Type B pancreatic cell (in vitro differentiated cells): ENCODE data around the gene TJP2. TPM values are rescaled to one million over a fixed set of nuclear protein-coding genes. Genes with fewer than 3 reads are reported as not detected.
"Not testable (repeated sequence)": the region's sequence is repeated elsewhere in the genome, so short reads cannot be mapped to it uniquely, and the experiment has no call there.

ENCODE experiments used
- DNase-seq: peaks from one replicate; pipeline ENCODE4 v3.0.0; 2021; ENCODE audit warnings: mixed read lengths; ENCODE audit not compliant: unreplicated experiment; ENCODE audit errors: extremely low spot score
- H3K27ac Mint-ChIP-seq: 2 replicates; pipeline ENCODE4 v1.8.0; 2021; ENCODE audit warnings: mild to moderate bottlenecking, mixed read lengths
- H3K27me3 Mint-ChIP-seq: 2 replicates; pipeline ENCODE4 v1.8.0; 2021; ENCODE audit warnings: mixed read lengths
- H3K36me3 Mint-ChIP-seq: 2 replicates; pipeline ENCODE4 v1.8.0; 2021; ENCODE audit warnings: mixed read lengths
- H3K4me1 Mint-ChIP-seq: one replicate; pipeline ENCODE4 v1.8.0; 2021; ENCODE audit warnings: mixed read lengths; ENCODE audit not compliant: unreplicated experiment
- H3K4me3 Mint-ChIP-seq: 2 replicates; pipeline ENCODE4 v1.8.0; 2021; ENCODE audit warnings: mild to moderate bottlenecking, mixed read lengths
- H3K9me3 Mint-ChIP-seq: 2 replicates; pipeline ENCODE4 v1.8.0; 2021; ENCODE audit warnings: mixed read lengths
- CTCF ChIP-seq: fragments of 200-600 bp; sonication (generic); conservative IDR thresholded peaks from 2 replicates; pipeline ENCODE4 v1.5.0; 2021; ENCODE audit warnings: antibody characterized with exemption, mild to moderate bottlenecking
- total RNA-seq: library from RNA; stranded (reverse); gene quantifications from 2 replicates; pipeline ENCODE4 v1.2.1, GENCODE V29; 2021; ENCODE audit warnings: low replicate concordance

Gene TJP2
- total RNA-seq, 1 donor from 2014 or later: 85.2 TPM

- TF ChIP-seq CTCF: no peak
- no peak for DNase-seq
- no peak overlapping the region for H3K4me3 Mint-ChIP-seq
- H3K9me3 Mint-ChIP-seq: no peaks in the 10 kb centered on the region
- H3K4me1 Mint-ChIP-seq: peaks cover 11% of the 10 kb centered on the region
- H3K36me3 Mint-ChIP-seq: no peaks in the 10 kb centered on the region
- H3K27ac Mint-ChIP-seq: no peak overlapping the region
- H3K27me3 Mint-ChIP-seq: peaks cover 5% of the 10 kb centered on the region
Measured at GRCh38 chr9:69299826-69300225, 125.7 kb downstream of the TJP2 start.

- Mint-ChIP-seq H3K9me3 (no peaks in the 10 kb centered on the region), H3K4me1 (peaks cover 4% of the 10 kb centered on the region), H3K4me3 (no peak overlapping the region), H3K27me3 (peaks cover 3% of the 10 kb centered on the region), H3K36me3 (no peaks in the 10 kb centered on the region), H3K27ac (no peak overlapping the region)
- TF ChIP-seq CTCF: no peak
- no peak for DNase-seq
Measured at GRCh38 chr9:69303331-69303730, 129.3 kb downstream of the TJP2 start.

- not testable (repeated sequence) for H3K4me1 Mint-ChIP-seq, DNase-seq, H3K9me3 Mint-ChIP-seq, H3K27ac Mint-ChIP-seq, H3K4me3 Mint-ChIP-seq, H3K27me3 Mint-ChIP-seq, H3K36me3 Mint-ChIP-seq
Measured at GRCh38 chr9:69306895-69307445, 132.9 kb downstream of the TJP2 start.

- Mint-ChIP-seq H3K4me1 (peaks cover 4% of the 10 kb centered on the region), H3K36me3 (peaks cover 4% of the 10 kb centered on the region), H3K27me3 (peaks cover 3% of the 10 kb centered on the region), H3K9me3 (peaks cover 5% of the 10 kb centered on the region), H3K4me3 (no peak overlapping the region), H3K27ac (no peak overlapping the region)
- no peak for DNase-seq
- TF ChIP-seq CTCF: no peak
Measured at GRCh38 chr9:69307446-69308205, 133.5 kb downstream of the TJP2 start.

DNA sequence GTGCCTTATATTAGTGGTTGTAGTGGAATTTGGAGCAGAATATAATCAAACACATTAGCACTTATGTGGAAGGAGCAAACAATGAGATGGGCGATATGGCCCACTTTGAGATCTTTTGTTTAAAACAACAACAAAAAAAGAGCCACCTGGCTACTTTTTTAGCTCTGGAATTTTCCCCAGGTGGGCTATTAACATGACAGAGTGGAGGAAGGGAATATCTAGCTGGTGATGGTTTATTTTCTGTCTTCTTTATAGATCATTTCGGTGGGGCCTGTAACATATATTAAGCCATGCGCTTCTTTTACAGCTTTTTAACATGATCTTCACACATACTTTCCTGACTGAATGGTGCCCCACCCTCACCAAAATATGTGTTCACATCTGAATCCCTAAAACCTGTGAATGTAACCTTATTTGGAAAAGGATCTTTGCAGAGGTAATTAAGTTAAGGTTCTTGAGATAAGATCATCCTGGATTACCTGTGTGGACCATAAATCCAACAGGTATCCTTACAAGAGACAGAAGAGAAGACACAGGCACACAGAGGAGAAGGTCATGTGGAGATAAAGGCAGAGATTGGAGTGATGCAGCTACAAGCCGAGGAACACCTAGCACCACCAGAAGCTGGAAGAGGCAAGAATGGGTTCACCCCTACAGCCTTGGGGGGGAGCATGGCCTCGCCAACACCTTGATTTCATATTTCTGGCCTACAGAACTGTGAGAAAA is 134.3 kb downstream of the TJP2 start:
- no peak overlapping the region for H3K4me3 Mint-ChIP-seq
- no peak overlapping the region for H3K27ac Mint-ChIP-seq
- H3K4me1 Mint-ChIP-seq: peaks cover 4% of the 10 kb centered on the region

More for the DNA sequence above, 134.3 kb downstream of the TJP2 start:
- H3K9me3 Mint-ChIP-seq: peaks cover 5% of the 10 kb centered on the region
- H3K27me3 Mint-ChIP-seq: peaks cover 3% of the 10 kb centered on the region
- peaks cover 4% of the 10 kb centered on the region for H3K36me3 Mint-ChIP-seq
- no peak for DNase-seq
- no peak for TF ChIP-seq CTCF
